Measurements from ENCODE around the gene NEDD1.

NEDD1 gene

DNA sequence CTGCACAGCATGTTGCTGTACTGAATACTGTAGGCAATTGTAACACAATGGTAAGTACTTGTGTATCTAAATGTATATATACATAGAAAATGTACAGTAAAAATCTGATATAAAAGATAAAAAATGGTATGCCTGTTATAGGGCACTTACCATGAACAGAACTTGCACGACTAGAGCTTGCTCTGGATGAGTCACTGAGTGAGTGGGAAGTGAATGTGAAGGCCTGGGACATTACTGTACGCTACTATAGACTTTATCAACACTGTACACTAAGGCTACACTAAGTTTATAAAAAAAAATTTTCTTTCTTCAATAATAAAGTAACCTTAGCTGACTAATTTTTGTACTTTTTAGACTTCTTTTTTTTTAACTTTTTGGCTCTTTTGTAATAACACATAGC, 24.2 kb upstream of the NEDD1 start:
- no peak for TF ChIP-seq GATA3 (IDR thresholded peaks at IDR 0.05; ENCODE audit: low read depth, low read length)
- no peak for TF ChIP-seq GATA2 (IDR thresholded peaks at IDR 0.05; ENCODE audit: low read depth, low read length)

DNA sequence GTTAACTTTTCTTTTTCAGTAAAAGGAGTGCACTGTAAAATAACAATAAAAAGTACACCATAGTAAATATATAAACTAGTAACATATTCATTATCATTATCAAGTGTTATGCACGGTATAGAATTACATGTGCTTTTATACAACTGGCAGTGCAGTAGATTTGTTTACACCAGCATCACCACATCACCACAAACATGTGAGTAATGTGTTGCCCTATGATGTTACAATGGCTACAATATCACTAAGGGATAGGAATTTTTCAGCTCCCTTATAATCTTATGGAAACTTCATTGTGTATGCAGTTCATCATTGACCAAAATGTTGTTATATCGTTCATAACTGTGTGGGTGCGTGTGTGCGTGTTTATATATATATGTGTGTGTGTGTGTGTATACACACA, 23.5 kb upstream of the NEDD1 start:
- TF ChIP-seq GATA3 (IDR thresholded peaks at IDR 0.05; ENCODE audit: low read depth, low read length) (no peak), GATA2 (IDR thresholded peaks at IDR 0.05; ENCODE audit: low read depth, low read length) (no peak)

DNA sequence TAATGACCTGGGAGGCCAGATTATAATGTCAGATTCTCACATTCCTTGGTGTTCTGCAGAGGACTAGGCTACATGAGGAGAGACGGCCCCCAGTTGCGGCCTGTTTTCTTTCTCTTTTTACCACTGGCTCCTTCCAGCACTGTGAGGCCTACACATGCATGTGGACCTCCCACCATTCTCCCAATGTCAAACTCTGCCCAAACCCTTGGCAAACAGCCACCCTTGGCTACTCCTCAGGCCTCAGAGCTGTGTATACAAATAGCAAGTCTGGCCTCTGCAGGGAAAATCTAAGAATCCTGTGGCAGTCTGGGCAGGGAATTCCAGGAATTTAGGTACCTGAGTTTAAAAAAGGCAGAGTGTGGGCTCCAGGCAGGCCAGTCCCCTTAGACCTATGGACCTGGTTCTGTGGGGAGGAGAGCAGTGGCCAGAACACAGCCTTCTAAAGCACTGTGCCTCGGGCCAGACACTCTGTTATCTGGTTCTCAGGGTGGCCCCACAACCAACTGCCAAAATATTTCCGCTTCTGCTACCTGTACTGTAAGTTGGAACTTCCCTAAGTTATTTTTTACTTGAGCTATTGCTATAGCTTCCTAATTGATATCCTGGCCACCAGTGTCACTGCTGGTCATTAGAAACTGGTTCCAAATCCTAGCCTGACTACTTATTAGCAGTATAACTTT, 19.9 kb upstream of the NEDD1 start:
- TF ChIP-seq GATA3 (IDR thresholded peaks at IDR 0.05; ENCODE audit: low read depth, low read length) (no peak), GATA2 (IDR thresholded peaks at IDR 0.05; ENCODE audit: low read depth, low read length) (no peak)

DNA sequence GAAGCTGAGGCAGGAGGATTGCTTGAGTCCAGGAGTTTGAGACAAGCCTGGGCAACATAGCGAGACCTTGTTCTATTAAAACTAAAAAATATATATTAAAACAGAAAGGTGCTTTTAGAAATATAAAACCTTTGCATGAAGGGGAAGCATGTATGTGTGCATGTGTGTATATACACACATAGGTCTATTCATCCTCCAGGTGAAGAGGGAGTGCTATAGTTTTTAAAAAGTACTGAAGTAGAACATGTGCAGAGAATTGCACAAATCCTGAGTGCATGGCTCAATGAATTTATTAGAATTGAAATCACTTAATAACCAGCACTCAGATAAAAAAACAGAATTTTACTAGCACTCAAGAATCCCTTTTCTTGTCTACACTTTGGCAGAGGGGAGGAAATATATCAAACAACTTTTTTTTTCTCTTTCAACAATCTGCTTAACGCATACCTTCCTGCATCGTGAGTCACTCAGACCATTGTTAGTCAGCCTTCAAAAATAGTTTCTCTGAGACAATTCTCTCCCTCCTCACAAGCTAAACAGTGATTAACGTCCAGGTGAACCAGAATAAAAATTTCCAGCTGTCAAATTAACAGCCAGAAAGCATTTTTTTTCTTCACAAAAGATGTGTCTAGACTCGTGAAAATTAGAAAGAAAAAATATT, 17.7 kb upstream of the NEDD1 start:
- TF ChIP-seq GATA2 (IDR thresholded peaks at IDR 0.05; ENCODE audit: low read depth, low read length) (no peak), GATA3 (IDR thresholded peaks at IDR 0.05; ENCODE audit: low read depth, low read length) (no peak)

DNA sequence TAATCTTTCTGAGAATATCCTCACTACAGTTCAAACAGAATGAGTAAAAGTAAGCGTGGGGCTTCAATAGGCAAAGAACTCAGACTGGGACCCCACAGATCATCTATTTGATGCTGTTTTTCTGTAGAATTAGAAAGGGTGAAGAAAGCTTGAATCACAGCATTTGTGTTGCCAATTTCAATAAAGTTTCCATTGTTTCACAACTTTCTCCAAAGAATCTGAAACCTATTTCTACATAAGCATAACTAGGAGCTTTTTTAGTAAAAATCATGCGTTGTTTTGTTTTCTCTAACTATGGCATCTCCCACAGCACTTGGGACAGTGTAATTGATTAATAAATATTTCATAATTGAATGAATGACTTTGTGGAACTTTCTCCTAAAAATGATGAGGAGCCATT, 16.7 kb upstream of the NEDD1 start:
- TF ChIP-seq GATA2 (IDR thresholded peaks at IDR 0.05; ENCODE audit: low read depth, low read length) (no peak), GATA3 (IDR thresholded peaks at IDR 0.05; ENCODE audit: low read depth, low read length) (no peak)

DNA sequence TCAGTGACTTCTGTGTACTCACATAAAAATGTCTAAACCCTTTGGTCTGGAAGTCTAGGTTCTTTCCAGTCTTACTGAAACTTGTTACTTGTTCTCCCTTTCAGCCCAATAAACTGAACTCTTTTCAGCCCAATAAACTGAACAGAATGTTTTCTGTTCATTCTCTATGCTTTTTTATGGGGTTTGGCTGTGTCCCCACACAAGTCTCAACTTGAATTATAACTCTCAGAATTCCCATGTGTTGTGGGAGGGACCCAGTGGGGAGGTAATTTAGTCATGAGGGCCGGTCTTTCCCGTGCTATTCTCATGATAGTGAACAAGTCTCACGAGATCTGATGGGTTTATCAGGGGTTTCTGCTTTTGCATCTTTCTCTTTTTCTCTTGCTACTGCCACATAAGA, 15.0 kb upstream of the NEDD1 start:
- TF ChIP-seq GATA3 (IDR thresholded peaks at IDR 0.05; ENCODE audit: low read depth, low read length) (no peak), GATA2 (IDR thresholded peaks at IDR 0.05; ENCODE audit: low read depth, low read length) (no peak)

DNA sequence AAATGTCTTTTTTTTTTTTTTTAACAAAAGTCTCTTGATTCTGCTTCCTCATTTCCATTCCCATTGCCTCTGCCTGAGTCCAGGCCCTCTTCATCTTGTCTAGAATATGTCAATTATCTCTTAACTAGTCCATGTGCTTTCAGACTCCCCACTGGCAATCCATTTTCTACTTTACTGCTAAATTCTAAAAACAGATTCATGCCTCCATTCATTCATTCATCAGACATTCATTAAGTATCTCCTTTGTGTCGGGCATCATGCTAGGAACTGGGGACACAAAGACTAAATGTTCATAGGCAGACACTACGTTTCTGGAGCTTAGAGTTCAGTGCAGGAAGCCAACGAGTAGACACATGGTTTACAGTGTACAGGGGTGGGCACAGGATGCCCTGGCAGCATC, 9.6 kb upstream of the NEDD1 start:
- no peak for TF ChIP-seq GATA3 (IDR thresholded peaks at IDR 0.05; ENCODE audit: low read depth, low read length)
- TF ChIP-seq GATA2 (IDR thresholded peaks at IDR 0.05; ENCODE audit: low read depth, low read length) = no peak

DNA sequence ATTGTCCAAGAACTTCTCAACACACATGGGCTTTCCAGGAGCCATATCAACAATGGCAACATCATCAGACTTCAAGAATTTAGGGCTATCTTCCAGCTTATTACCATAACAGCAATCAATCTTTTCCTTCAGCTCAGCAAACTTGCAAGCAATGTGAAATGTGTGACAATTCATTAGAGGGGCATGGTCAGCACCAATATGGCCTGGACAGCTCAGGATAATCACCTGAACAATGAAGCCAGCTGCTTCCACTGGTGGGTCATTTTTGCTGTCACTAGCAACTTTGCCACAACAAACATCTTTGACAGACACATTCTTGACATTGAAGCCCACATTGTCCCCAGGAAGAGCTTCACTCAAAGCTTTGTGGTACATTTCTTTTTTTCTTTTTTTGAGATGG, 5.9 kb upstream of the NEDD1 start:
- no peak for TF ChIP-seq GATA3 (IDR thresholded peaks at IDR 0.05; ENCODE audit: low read depth, low read length)
- TF ChIP-seq GATA2 (IDR thresholded peaks at IDR 0.05; ENCODE audit: low read depth, low read length) = no peak

DNA sequence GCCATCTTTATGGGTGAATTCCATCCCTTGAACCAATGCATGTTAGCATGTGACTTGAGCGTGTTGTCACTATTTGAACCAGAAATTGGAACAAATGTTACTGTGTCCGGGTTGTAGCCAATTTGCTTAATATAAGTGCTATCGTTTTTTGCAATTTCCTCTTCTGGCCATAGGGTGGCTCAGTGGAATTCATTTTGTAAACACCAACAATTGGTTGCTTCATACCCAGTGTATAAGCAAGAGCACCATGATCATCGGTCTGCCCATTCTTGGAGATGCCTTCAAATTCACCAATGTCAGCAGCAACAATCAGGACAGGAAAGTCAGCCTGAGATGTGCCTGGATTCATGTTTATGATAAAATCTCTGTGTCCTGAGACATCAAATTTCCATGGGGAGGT, 5.0 kb upstream of the NEDD1 start:
- no peak for TF ChIP-seq GATA3 (IDR thresholded peaks at IDR 0.05; ENCODE audit: low read depth, low read length)
- TF ChIP-seq GATA2 (IDR thresholded peaks at IDR 0.05; ENCODE audit: low read depth, low read length) = no peak

DNA sequence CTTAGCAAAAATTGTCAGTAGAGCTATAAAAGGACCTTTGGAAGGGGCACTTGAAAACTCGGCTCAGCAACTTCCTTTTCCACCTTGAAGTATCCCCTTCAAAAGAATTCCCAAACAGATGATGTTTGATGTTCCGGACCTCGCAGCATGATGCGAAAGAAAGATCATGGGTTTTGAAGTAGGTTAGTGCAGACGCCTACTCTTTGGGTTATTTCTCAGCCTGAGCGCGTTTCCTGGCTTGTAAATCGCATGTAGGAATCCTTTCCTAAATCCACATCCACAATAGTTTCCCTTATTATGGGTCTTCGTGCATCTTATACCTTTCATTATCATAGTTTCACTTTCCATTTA, 584 bp upstream of the NEDD1 start:
- no peak for TF ChIP-seq GATA2 (IDR thresholded peaks at IDR 0.05; ENCODE audit: low read depth, low read length)

DNA sequence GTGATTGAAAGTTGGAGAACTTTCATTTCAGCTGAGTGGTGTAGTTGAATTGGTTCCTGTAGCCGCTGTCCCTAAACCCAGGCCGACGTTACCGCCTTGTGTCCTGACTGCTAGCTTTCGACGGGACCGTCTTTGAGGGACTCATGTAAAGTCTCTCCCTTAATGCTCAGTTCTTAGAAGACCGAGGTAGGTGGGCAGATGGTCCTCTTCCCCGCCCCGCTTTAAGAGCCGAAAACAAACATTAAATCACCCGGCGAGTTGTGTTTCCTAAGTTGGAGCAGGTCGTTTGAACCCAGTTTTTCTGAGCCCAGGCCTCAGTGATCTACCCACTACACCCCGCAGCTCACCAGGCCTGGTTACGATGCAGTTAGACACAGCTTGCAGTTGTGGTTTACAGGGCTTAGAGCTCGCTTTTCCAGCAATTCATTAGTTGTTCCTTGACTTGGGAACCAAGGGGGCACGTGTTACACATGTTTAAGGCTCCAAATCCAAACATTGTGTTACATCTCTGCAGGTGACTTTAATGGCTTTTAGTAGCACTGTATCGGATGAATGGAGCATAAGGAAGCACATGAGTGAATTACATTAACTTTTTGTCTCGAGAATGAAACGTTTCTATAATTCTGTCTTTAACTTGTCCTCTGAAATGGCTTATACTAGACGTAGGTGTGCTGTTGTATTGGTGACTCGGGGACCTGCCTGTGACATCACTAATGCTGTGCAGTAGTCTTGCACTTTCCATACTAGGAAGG, 790 bp downstream of the NEDD1 start:
- TF ChIP-seq GATA3 (IDR thresholded peaks at IDR 0.05; ENCODE audit: low read depth, low read length) (no peak), GATA2 (IDR thresholded peaks at IDR 0.05; ENCODE audit: low read depth, low read length) (no peak)

DNA sequence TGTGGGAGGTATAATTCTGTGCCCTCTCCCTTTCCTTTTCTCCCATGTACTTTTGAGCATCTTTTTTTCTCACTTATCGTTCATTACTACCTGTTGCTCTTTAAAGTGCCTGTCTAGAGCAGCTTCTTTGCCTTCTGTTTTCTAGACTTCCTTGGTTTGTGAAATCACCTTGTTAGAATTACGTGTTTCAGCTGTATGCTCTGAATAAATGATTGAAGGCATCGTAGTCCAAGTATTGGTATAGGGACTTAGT, 1.3 kb downstream of the NEDD1 start:
- TF ChIP-seq GATA3 (IDR thresholded peaks at IDR 0.05; ENCODE audit: low read depth, low read length) (no peak), GATA2 (IDR thresholded peaks at IDR 0.05; ENCODE audit: low read depth, low read length) (no peak)

DNA sequence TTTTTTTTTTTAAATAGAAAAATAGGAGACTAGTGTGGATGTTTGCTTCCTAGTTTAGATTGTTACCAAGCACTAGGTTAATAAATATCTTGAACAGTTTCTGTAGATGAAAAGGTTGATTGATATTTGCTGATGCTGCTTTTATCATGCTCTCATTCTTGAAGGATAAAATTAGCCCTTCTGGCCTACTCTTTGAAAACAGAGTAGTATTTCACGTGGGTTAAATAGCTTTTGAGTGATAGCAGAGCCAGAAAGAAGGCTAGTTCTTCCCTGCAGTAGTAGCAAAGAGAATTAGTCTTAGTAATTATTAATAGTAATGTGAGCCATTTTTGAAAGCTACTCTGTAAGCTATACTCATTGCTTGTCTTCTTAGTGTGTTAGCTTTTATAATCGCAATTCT, 5.2 kb downstream of the NEDD1 start:
- TF ChIP-seq GATA2 (IDR thresholded peaks at IDR 0.05; ENCODE audit: low read depth, low read length) (no peak), GATA3 (IDR thresholded peaks at IDR 0.05; ENCODE audit: low read depth, low read length) (no peak)

DNA sequence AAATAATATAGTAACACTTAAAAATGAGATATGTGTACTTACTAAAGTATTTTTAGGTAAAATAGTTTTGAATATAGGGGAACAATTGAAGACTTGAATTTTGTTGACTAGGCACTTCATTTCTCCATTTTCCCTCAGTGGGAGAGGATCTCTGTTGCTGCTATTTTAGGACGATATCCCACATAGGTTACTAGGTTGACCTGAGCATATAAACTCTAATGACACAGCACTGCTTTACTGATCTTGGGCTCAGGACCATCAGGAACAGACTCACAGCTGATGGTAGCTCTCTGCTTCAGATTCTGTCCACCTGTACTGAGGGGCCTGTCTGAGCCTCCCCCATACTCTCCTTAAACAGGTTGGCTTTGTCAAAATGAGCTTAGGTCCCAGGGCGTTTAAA, 5.9 kb downstream of the NEDD1 start:
- TF ChIP-seq GATA3 (IDR thresholded peaks at IDR 0.05; ENCODE audit: low read depth, low read length) = no peak
- TF ChIP-seq GATA2 (IDR thresholded peaks at IDR 0.05; ENCODE audit: low read depth, low read length) = no peak

DNA sequence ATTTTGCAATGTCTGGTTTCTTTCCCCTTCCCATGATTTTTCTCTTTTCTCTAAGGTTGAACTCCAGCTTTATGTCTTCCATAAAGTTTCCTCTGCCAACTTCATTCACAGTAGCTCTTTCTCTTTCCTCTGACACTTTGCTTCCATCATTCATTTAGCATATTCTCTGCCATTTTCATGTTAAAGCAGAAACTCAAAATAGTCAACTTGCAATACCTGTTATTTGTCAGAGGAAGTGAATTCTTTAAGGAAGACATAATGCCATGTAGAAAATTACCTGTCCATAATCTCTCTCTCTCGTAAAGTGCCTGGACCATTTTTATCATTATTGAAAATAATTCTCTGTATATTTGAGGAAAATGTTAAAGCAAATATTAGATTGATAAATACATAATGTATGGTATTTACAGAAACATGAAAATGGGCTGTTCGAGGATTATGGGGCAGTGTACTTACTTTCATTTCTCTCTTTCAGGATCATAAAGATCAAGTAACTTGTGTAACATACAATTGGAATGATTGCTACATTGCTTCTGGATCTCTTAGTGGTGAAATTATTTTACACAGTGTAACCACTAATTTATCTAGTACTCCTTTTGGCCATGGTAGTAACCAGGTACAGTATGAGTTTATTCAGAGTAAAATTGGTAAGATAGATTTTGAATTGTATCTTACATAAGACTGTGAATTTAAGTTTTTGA, 12.6 kb downstream of the NEDD1 start:
- no peak for TF ChIP-seq GATA3 (IDR thresholded peaks at IDR 0.05; ENCODE audit: low read depth, low read length)
- TF ChIP-seq GATA2 (IDR thresholded peaks at IDR 0.05; ENCODE audit: low read depth, low read length) = no peak

Measured in SH-SY5Y (cell line).